Adrenal gland (tissue), 5 donors: ENCODE measurements around the gene UGT1A3.

Source experiments
- POLR2A ChIP-seq, 2 donors: fragments of 450-650 bp; IDR thresholded peaks; one replicate each; pipeline ENCODE4 v1.6.1; 2017; ENCODE audit warnings: antibody characterized with exemption in 2 of 2, mild to moderate bottlenecking in 2 of 2, moderate library complexity in 1 of 2
- TF ChIP-seq, protein P1 (sequence below), 6 experiments: fragments of 450-650 bp in 4 of 6; fragments of 200-600 bp in 2 of 6; sonication (generic) in 1 of 6; IDR thresholded peaks; 1 replicate in 5 of 6; 2 replicates in 1 of 6; pipeline versions ENCODE4 v1.5.1 to v1.8.0; 2016 to 2021; ENCODE audit warnings: antibody characterized with exemption in 6 of 6, mild to moderate bottlenecking in 2 of 6, moderate library complexity in 1 of 6
- donor health status: DM: no; HTN: no; CAD: no.

DNA sequence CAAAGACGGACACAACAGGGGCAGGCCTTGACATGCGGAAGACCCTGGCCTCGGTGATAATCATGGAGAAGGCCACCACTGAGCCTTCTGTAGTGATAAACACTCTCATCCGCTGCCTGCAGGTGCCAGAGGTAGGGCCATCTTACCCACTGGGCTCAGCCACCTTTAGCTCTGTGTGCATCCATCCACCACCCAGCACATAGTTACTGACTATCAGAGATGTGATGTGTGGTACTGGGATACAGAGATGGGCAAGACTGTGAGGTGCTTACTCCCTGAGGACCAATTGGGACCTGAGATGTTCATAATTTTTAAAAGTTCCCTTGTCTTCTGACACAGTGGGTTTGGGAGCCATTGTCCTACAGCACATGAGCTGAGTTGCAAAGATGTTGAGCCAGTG is 50.9 kb downstream of the UGT1A3 start:
- TF ChIP-seq, protein P1, sequence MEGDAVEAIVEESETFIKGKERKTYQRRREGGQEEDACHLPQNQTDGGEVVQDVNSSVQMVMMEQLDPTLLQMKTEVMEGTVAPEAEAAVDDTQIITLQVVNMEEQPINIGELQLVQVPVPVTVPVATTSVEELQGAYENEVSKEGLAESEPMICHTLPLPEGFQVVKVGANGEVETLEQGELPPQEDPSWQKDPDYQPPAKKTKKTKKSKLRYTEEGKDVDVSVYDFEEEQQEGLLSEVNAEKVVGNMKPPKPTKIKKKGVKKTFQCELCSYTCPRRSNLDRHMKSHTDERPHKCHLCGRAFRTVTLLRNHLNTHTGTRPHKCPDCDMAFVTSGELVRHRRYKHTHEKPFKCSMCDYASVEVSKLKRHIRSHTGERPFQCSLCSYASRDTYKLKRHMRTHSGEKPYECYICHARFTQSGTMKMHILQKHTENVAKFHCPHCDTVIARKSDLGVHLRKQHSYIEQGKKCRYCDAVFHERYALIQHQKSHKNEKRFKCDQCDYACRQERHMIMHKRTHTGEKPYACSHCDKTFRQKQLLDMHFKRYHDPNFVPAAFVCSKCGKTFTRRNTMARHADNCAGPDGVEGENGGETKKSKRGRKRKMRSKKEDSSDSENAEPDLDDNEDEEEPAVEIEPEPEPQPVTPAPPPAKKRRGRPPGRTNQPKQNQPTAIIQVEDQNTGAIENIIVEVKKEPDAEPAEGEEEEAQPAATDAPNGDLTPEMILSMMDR (IDR thresholded peaks at IDR 0.05): no peak
- TF ChIP-seq POLR2A (IDR thresholded peaks at IDR 0.05): no peak
